Measurements from ENCODE around the gene UBR3.
"Not testable (repeated sequence)": the region's sequence is repeated elsewhere in the genome, so short reads cannot be mapped to it uniquely, and the experiment has no call there.

The UBR3 gene

GRCh38 chr2:169946546-169946945, 119.3 kb downstream of the UBR3 start:
- DNase-seq = no peak

- no peak for DNase-seq
Observed at GRCh38 chr2:169955940-169956339, 128.7 kb downstream of the UBR3 start.

- not testable (repeated sequence) for DNase-seq
Observed at GRCh38 chr2:169957219-169957618, 130.0 kb downstream of the UBR3 start.

GRCh38 chr2:169961911-169962310, 134.7 kb downstream of the UBR3 start:
- DNase-seq = no peak

- no peak for DNase-seq
Observed at GRCh38 chr2:169963786-169964185, 136.5 kb downstream of the UBR3 start.

- DNase-seq = no peak
Observed at GRCh38 chr2:169964740-169965139, 137.5 kb downstream of the UBR3 start.

GRCh38 chr2:169965495-169965894, 138.2 kb downstream of the UBR3 start:
- DNase-seq = no peak

GRCh38 chr2:169966454-169966853, 139.2 kb downstream of the UBR3 start:
- no peak for DNase-seq

GRCh38 chr2:169968743-169969142, 141.5 kb downstream of the UBR3 start:
- DNase-seq = no peak

- no peak for DNase-seq
Observed at GRCh38 chr2:169975221-169975620, 148.0 kb downstream of the UBR3 start.

- DNase-seq = no peak
Observed at GRCh38 chr2:169976335-169976851, 149.1 kb downstream of the UBR3 start.

- DNase-seq = no peak
Observed at GRCh38 chr2:169977530-169977929, 150.3 kb downstream of the UBR3 start.

GRCh38 chr2:169978402-169979017, 151.3 kb downstream of the UBR3 start:
- DNase-seq = no peak

GRCh38 chr2:169979025-169979424, 151.8 kb downstream of the UBR3 start:
- DNase-seq = no peak

GRCh38 chr2:169980001-169980400, 152.7 kb downstream of the UBR3 start:
- DNase-seq = no peak

- DNase-seq = no peak
Observed at GRCh38 chr2:169980643-169981042, 153.4 kb downstream of the UBR3 start.

GRCh38 chr2:169982929-169983328, 155.7 kb downstream of the UBR3 start:
- DNase-seq = peak in 1 of 5 experiments; percentile 20

- no peak for DNase-seq
Observed at GRCh38 chr2:169983506-169983905, 156.3 kb downstream of the UBR3 start.

GRCh38 chr2:169984145-169984544, 156.9 kb downstream of the UBR3 start:
- no peak for DNase-seq

GRCh38 chr2:169994752-169995151, 167.5 kb downstream of the UBR3 start:
- no peak for DNase-seq

- no peak for DNase-seq
Observed at GRCh38 chr2:169997140-169997887, 170.1 kb downstream of the UBR3 start.

GRCh38 chr2:169999054-169999453, 171.8 kb downstream of the UBR3 start:
- no peak for DNase-seq

- no peak for DNase-seq
Observed at GRCh38 chr2:170002096-170002495, 174.8 kb downstream of the UBR3 start.

GRCh38 chr2:170005702-170006101, 178.4 kb downstream of the UBR3 start:
- DNase-seq = no peak
